ENCODE data around the gene NMUR2.
A peak's percentile ranks its signal among the peaks of the same experiment; 100 is the strongest.

The NMUR2 gene

DNA sequence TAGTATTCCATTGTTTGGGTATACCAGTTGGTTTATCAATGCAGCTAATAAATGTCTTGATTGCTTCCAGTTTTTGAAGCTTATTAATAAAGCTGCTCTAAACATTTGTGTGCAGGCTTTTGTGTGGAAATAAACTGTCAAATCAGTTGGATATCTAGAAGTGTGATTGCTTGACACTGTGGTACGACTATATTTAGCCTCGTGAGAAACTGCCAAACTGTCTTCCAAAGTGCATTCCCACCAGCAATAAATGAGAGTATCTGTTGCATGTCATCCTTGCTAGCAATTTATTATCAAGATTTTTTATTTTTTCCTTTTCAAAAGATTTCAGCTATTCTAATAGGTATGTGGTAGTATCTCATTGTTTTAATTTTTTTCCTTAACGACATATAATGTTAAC is 37.5 kb downstream of the NMUR2 start:
- no peak for DNase-seq

GRCh38 chr5:152366716-152367115 is 38.4 kb downstream of the NMUR2 start:
- no peak for DNase-seq

DNA sequence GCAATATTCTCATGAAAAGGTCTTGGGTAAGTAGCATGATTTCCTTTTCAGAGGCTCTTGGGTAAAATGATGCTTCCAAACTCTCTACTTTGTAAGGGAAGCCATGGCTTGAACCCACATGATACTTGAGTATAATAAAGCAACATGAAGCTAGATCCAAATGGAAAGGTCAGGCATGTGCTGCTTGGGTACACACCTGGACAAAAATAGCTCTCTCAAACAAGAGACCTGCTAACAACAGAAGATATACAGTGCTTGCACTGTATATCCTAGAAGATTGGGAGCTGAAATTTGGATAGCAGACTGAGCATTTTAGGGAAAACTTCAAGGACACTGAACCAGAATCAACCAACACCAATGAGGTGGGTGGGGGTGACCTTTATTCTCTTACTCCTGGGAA is 40.2 kb downstream of the NMUR2 start:
- DNase-seq: no peak

- no peak for DNase-seq
Measured at GRCh38 chr5:152364172-152364571, 40.9 kb downstream of the NMUR2 start.

- no peak for DNase-seq
Measured at GRCh38 chr5:152358861-152359568, 46.1 kb downstream of the NMUR2 start.

DNA sequence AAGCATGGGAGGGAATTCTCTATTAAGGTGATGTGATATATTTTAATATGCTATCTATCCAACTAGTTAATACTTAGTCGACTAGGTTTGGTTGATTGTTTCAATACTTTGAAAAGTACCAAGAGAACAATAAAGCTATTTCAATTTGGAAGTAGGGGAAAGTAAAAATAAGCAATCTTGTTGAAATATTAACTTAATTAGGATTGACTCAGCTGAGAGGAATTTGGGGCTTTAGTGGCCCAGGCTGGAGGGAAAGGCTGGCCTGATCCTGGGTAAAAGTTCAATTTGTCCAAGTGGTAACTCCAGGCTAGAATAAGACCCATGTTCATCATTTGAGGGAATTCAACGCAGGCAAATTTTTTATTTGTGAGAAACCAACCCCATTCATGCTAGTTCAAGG is 48.6 kb downstream of the NMUR2 start:
- no peak for DNase-seq

DNA sequence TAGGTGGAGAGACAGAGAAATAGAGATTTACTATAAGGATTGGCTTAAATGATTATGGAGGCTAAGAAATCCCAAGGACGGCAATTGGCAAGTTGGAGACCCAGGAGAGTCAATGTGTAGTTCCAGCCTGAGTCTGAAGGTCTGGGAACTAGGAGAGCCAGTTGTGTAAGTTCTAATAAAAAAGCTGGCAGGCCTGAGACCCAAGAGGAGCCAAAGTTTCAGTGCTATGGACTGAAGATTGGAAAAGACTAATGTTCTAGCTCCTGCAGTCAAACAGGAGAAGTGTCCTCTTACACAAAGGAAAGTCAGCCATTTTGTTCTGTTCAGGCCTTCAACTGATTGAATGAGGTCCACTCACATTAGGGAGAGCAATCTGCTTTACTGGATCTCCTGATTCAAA is 50.0 kb downstream of the NMUR2 start:
- no peak for DNase-seq

GRCh38 chr5:152353001-152353400 is 52.1 kb downstream of the NMUR2 start:
- DNase-seq: no peak

DNA sequence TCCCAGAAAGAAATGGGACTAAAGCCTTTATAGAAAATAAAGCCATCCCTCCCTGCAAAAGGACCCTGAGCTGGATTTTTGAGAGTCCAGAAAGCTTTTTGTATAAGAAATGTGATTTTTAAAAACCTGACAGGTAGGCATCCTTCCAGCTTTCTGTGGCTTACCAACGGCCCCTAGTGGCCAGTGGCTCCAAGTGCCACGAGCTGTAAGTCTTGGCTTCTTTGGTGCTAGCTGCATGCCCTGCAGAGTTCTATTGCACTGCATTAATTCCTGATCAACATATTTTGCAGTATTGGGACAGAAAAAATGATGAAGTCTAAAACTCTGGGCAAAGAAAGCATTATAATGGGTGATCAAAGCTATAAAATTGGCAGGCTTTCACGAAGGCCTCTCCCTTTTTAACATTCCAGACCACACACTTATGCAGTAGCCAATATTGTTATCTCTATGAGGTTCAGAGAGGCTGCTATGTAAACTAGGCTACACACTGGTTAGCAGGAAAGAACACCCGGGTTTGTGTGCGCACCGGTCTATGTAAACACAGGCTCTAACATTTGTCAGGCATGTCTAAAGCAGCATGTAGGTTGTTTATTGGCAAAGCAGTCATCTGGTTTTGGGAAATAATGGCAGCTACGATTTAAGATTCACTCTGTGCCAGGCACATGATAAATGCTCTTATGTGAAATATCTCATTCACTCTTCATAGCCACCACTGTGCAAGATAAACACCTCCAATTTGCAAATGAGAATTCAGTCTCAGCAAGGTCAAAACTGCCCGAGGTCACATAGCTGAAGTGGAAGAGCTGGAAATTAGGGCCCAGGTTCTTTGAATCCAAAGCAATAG is 55.2 kb downstream of the NMUR2 start:
- peak; percentile 9 for DNase-seq
